Mesendoderm (in vitro differentiated cells): Measurements from ENCODE around the gene LRRC34.

Experiments used
- DNase-seq: peaks from one replicate; pipeline ENCODE4 v3.0.0; 2013
- H2AK5ac ChIP-seq: 2 replicates; pipeline ENCODE4 v1.6.1; 2013; ENCODE audit warnings: low read length, inconsistent platforms
- H2BK120ac ChIP-seq: 2 replicates; pipeline ENCODE4 v1.6.1; 2013; ENCODE audit warnings: low read depth, mild to moderate bottlenecking, low read length, moderate library complexity, mixed read lengths
- H2BK15ac ChIP-seq: replicated peaks from 2 replicates; pipeline ENCODE4 v1.6.1; 2013; ENCODE audit warnings: low read depth, mild to moderate bottlenecking, moderate library complexity
- H2BK5ac ChIP-seq: 2 replicates; pipeline ENCODE4 v1.6.1; 2013; ENCODE audit warnings: low read length, inconsistent platforms
- H3K18ac ChIP-seq: 2 replicates; pipeline ENCODE4 v1.6.1; 2013; ENCODE audit warnings: mild to moderate bottlenecking, low read length, mixed read lengths
- H3K23ac ChIP-seq: one replicate; pipeline ENCODE4 v1.6.1; 2013; ENCODE audit warnings: low read length
- H3K27ac ChIP-seq: 2 replicates; pipeline ENCODE4 v1.5.1; 2013; ENCODE audit warnings: low read depth, mild to moderate bottlenecking, inconsistent platforms, low read length, moderate library complexity
- H3K27me3 ChIP-seq: 2 replicates; pipeline ENCODE4 v1.6.1; 2013; ENCODE audit warnings: low read length, control low read depth, mild to moderate bottlenecking, inconsistent platforms; ENCODE audit not compliant: insufficient read depth, poor library complexity
- H3K36me3 ChIP-seq: 2 replicates; pipeline ENCODE4 v1.6.1; 2013; ENCODE audit warnings: low read length, inconsistent platforms; ENCODE audit not compliant: control insufficient read depth, insufficient read depth
- H3K4ac ChIP-seq: one replicate; pipeline ENCODE4 v1.6.1; 2013; ENCODE audit warnings: low read depth, mild to moderate bottlenecking, low read length, moderate library complexity
- H3K4me1 ChIP-seq: 2 replicates; pipeline ENCODE4 v1.6.1; 2013; ENCODE audit warnings: low read depth, low read length, inconsistent platforms; ENCODE audit not compliant: control insufficient read depth
- H3K4me2 ChIP-seq: 2 replicates; pipeline ENCODE4 v1.6.1; 2013; ENCODE audit warnings: low read length
- H3K4me3 ChIP-seq: 2 replicates; pipeline ENCODE4 v1.5.1; 2013; ENCODE audit warnings: mild to moderate bottlenecking, low read length
- H3K56ac ChIP-seq: one replicate; pipeline ENCODE4 v1.6.1; 2013; ENCODE audit warnings: low read length
- H3K79me1 ChIP-seq: 2 replicates; pipeline ENCODE4 v1.6.1; 2013; ENCODE audit warnings: low read length, inconsistent platforms
- H3K79me2 ChIP-seq: 2 replicates; pipeline ENCODE4 v1.6.1; 2013; ENCODE audit warnings: mild to moderate bottlenecking, low read length; ENCODE audit not compliant: control insufficient read depth, insufficient read depth
- H3K9ac ChIP-seq: 2 replicates; pipeline ENCODE4 v1.6.1; 2013; ENCODE audit warnings: low read length, inconsistent platforms
- H4K5ac ChIP-seq: one replicate; pipeline ENCODE4 v1.6.1; 2013; ENCODE audit warnings: low read length
- H4K8ac ChIP-seq: one replicate; pipeline ENCODE4 v1.6.1; 2013; ENCODE audit warnings: low read depth, mild to moderate bottlenecking, control low read depth, low read length, moderate library complexity
- WGBS: extraction: QIAGEN DNeasy Blood & Tissue Kit; methylation state at CpG from one replicate; pipeline ENCODE4 v1.1.7; 2013; ENCODE audit warnings: low lambda C conversion rate, missing lambda C conversion rate; ENCODE audit not compliant: insufficient coverage; ENCODE audit errors: extremely low coverage; 5-methylcytosine and 5-hydroxymethylcytosine counted together

The LRRC34 gene

GRCh38 chr3:169790219-169790618 lies 22.5 kb downstream of the LRRC34 start:
- Histone ChIP-seq H3K4me3 (no peak overlapping the region), H3K36me3 (peaks cover 1% of the 10 kb centered on the region), H2BK5ac (no peak overlapping the region), H3K79me1 (no peaks in the 10 kb centered on the region), H3K4me1 (no peaks in the 10 kb centered on the region), H2BK120ac (no peak overlapping the region), H2BK15ac (no peak overlapping the region), H3K4ac (no peak overlapping the region), H3K23ac (no peak overlapping the region), H3K18ac (no peak overlapping the region), H4K5ac (no peak overlapping the region), H3K27ac (no peak overlapping the region), H3K27me3 (no peaks in the 10 kb centered on the region), H3K4me2 (no peak overlapping the region), H3K56ac (no peak overlapping the region), H3K9ac (no peak overlapping the region), H2AK5ac (no peak overlapping the region), H4K8ac (no peak overlapping the region), H3K79me2 (no peaks in the 10 kb centered on the region)
- no peak for DNase-seq

- Histone ChIP-seq H3K4me1 (no peaks in the 10 kb centered on the region), H3K27ac (no peak overlapping the region), H3K4ac (no peak overlapping the region), H4K8ac (no peak overlapping the region), H3K23ac (no peak overlapping the region), H3K4me3 (no peak overlapping the region), H2AK5ac (no peak overlapping the region), H3K27me3 (no peaks in the 10 kb centered on the region), H3K79me2 (no peaks in the 10 kb centered on the region), H2BK15ac (no peak overlapping the region), H3K79me1 (no peaks in the 10 kb centered on the region), H2BK5ac (no peak overlapping the region), H3K4me2 (no peak overlapping the region), H3K18ac (no peak overlapping the region), H3K56ac (no peak overlapping the region), H3K9ac (no peak overlapping the region), H4K5ac (no peak overlapping the region), H3K36me3 (peaks cover 1% of the 10 kb centered on the region), H2BK120ac (no peak overlapping the region)
- no peak for DNase-seq
- no CpG with 5 or more reads among the region's 1 CpG for WGBS
These were observed 24.9 kb downstream of the LRRC34 start for GRCh38 chr3:169787791-169788190.

- Histone ChIP-seq H3K36me3 (peaks cover 3% of the 10 kb centered on the region), H3K4me3 (no peak overlapping the region), H3K79me1 (no peaks in the 10 kb centered on the region), H3K4me1 (no peaks in the 10 kb centered on the region), H3K4me2 (no peak overlapping the region), H3K4ac (no peak overlapping the region), H3K79me2 (no peaks in the 10 kb centered on the region), H3K27me3 (no peaks in the 10 kb centered on the region), H2BK120ac (no peak overlapping the region), H3K27ac (no peak overlapping the region), H2AK5ac (no peak overlapping the region), H2BK5ac (no peak overlapping the region), H2BK15ac (no peak overlapping the region), H4K5ac (no peak overlapping the region), H3K9ac (no peak overlapping the region), H4K8ac (no peak overlapping the region), H3K56ac (no peak overlapping the region), H3K18ac (no peak overlapping the region), H3K23ac (no peak overlapping the region)
- 100% methylated on average over 3 of the region's 4 CpGs for WGBS
- DNase-seq = no peak
These were observed 25.6 kb downstream of the LRRC34 start for GRCh38 chr3:169787120-169787519.

- Histone ChIP-seq H3K4me2 (no peak overlapping the region), H2BK120ac (no peak overlapping the region), H3K23ac (no peak overlapping the region), H3K27ac (no peak overlapping the region), H3K56ac (no peak overlapping the region), H3K4me3 (no peak overlapping the region), H4K8ac (no peak overlapping the region), H3K9ac (no peak overlapping the region), H2BK5ac (no peak overlapping the region), H3K4me1 (no peaks in the 10 kb centered on the region), H2AK5ac (no peak overlapping the region), H2BK15ac (no peak overlapping the region), H3K79me1 (peaks cover 2% of the 10 kb centered on the region), H3K4ac (no peak overlapping the region), H3K18ac (no peak overlapping the region), H4K5ac (no peak overlapping the region), H3K79me2 (no peaks in the 10 kb centered on the region), H3K36me3 (peaks cover 11% of the 10 kb centered on the region), H3K27me3 (no peaks in the 10 kb centered on the region)
- no peak for DNase-seq
- no CpG with 5 or more reads among the region's 4 CpGs for WGBS
These were observed 31.4 kb downstream of the LRRC34 start for GRCh38 chr3:169781209-169781855.

- Histone ChIP-seq H3K56ac (no peak overlapping the region), H3K4me3 (no peak overlapping the region), H3K9ac (no peak overlapping the region), H2AK5ac (no peak overlapping the region), H3K36me3 (peaks cover 10% of the 10 kb centered on the region), H3K4me1 (no peaks in the 10 kb centered on the region), H3K18ac (no peak overlapping the region), H3K79me1 (peaks cover 2% of the 10 kb centered on the region), H4K8ac (no peak overlapping the region), H3K4me2 (no peak overlapping the region), H3K27ac (no peak overlapping the region), H3K79me2 (peaks cover 3% of the 10 kb centered on the region), H2BK120ac (no peak overlapping the region), H2BK5ac (no peak overlapping the region), H3K23ac (no peak overlapping the region), H4K5ac (no peak overlapping the region), H2BK15ac (no peak overlapping the region), H3K4ac (no peak overlapping the region), H3K27me3 (no peaks in the 10 kb centered on the region)
- no peak for DNase-seq
- WGBS = no CpG with 5 or more reads among the region's 2 CpGs
These were observed 32.0 kb downstream of the LRRC34 start for GRCh38 chr3:169780742-169781141.

GRCh38 chr3:169777822-169778221 lies 34.9 kb downstream of the LRRC34 start:
- no peak overlapping the region for H3K9ac ChIP-seq
- no peaks in the 10 kb centered on the region for H3K27me3 ChIP-seq
- no peak overlapping the region for H4K5ac ChIP-seq
- no peak overlapping the region for H2BK15ac ChIP-seq
- no peak overlapping the region for H3K4me3 ChIP-seq
- no CpG with 5 or more reads among the region's 4 CpGs for WGBS
- H2AK5ac ChIP-seq = no peak overlapping the region
- no peak overlapping the region for H3K18ac ChIP-seq
- no peak overlapping the region for H2BK120ac ChIP-seq
- H3K79me2 ChIP-seq = peaks cover 13% of the 10 kb centered on the region
- H3K79me1 ChIP-seq = peaks cover 5% of the 10 kb centered on the region
- no peak overlapping the region for H3K4me2 ChIP-seq
- H3K36me3 ChIP-seq = peaks cover 10% of the 10 kb centered on the region
- no peak overlapping the region for H3K56ac ChIP-seq
- H3K23ac ChIP-seq = no peak overlapping the region
- H3K4me1 ChIP-seq = peaks cover 1% of the 10 kb centered on the region
- no peak for DNase-seq
- no peak overlapping the region for H4K8ac ChIP-seq
- no peak overlapping the region for H3K27ac ChIP-seq
- no peak overlapping the region for H3K4ac ChIP-seq
- no peak overlapping the region for H2BK5ac ChIP-seq
